NB4 (cell line): ENCODE results near the gene MYLK2.

ENCODE experiments used
- CTCF ChIP-seq: IDR thresholded peaks from one replicate; pipeline ENCODE4 v1.5.1; 2012; ENCODE audit warnings: low read depth, low read length
- MYC ChIP-seq: IDR thresholded peaks from 2 replicates; pipeline ENCODE4 v1.6.1; 2011; ENCODE audit warnings: low read depth, low read length
- POLR2A ChIP-seq: IDR thresholded peaks from 2 replicates; pipeline ENCODE4 v1.6.1; 2011; ENCODE audit warnings: mild to moderate bottlenecking; ENCODE audit not compliant: insufficient read length; ENCODE audit errors: extremely low read depth

- no peak for TF ChIP-seq CTCF
- no peak for TF ChIP-seq POLR2A
- no peak for TF ChIP-seq MYC
Observed at GRCh38 chr20:31815408-31816188, 3.6 kb upstream of the MYLK2 start.
